Erythroblast (primary cell): Measurements from ENCODE around the gene MYCN.

Source experiments
- GATA1 ChIP-seq: IDR thresholded peaks from 2 replicates; pipeline ENCODE4 v1.6.1; 2011; ENCODE audit warnings: low read depth, mild to moderate bottlenecking, control low read depth, low read length, moderate library complexity
- POLR2A ChIP-seq: IDR thresholded peaks from 2 replicates; pipeline ENCODE4 v1.6.1; 2011; ENCODE audit warnings: mild to moderate bottlenecking, low read length

- TF ChIP-seq POLR2A, result no peak
- TF ChIP-seq GATA1, result no peak
Observed at GRCh38 chr2:15953147-15953630, 12.8 kb downstream of the MYCN start.
